GM19240 (cell line): ENCODE results near the gene WARS2.
A peak's percentile ranks its signal among the peaks of the same experiment; 100 is the strongest.
"Not testable (repeated sequence)": the region's sequence is repeated elsewhere in the genome, so short reads cannot be mapped to it uniquely, and the experiment has no call there.

ENCODE experiments used
- DNase-seq: peaks from one replicate; pipeline ENCODE4 v3.0.0; 2011; ENCODE audit warnings: low spot score; ENCODE audit not compliant: insufficient read length

WARS2 gene

DNA sequence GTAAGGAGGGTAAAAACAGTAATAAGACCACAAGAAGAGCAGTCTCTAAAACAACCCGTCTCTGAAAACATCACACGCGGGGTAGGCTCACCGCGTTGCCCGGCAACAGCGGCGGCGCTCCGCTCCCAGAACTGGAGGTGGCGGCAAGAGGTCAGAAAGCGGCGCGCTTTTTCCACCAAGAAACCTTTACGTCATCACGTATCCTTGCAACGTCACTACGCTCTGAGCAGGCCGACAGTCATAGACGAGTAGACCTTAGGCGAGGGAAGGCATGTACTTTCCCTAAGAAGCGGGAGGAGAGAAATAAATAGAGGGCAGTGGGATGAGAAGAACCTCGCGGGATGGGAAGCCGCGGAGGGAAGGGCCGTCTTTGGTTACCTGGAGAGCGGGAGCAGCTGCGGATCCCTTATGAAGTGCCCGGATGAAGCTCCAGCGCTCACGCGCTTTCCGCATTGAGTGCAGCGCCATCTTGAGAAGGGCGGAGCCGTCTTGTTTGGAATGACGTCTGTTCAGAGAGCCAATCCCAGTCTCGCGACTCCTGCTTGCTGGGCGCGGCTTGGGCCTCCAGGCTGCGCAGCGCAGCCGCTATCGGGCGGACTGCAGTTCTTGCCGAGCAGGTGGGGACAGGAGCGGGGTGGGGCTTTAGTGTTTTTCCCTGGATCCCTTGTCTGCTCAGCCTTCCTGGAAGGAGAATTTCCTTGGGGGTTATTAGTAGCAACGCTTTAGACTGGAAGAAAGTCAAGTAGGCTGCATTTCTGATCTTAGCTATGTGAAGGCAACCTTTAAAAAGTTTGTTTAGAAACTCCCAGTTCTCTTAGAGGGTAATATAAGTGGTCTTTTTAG is at the start of gene WARS2:
Gene WARS2 (minus strand): TSS at position 477 of the 843 bp plus-strand sequence. CDS start 9 bp downstream, at position 468.
- DNase-seq, result peak; percentile 73

- DNase-seq, result no peak
These were observed 48.5 kb upstream of the WARS2 start for GRCh38 chr1:119188926-119189325.

DNA sequence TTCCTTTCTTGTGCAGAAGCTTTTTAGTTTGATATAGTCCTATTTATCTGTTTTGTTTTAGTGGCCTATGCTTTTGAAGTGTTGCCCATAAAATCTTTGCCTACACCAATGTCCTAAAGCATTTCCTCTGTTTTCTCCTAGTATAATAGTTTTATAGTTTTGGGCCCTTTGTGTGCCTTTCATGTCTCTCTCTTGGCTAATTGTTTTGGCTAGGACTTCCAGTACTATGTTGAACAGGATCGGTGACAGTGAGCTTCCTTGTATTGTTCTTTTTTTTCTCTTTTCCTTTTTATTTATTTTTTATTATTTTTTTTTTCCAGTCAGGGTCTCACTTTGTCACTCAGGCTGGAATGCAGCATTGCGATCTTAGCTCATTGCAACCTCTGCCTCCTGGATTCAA is 47.0 kb upstream of the WARS2 start:
- DNase-seq, result no peak

GRCh38 chr1:119186471-119186870 is 46.0 kb upstream of the WARS2 start:
- DNase-seq, result no peak

- DNase-seq, result no peak
These were observed 44.5 kb upstream of the WARS2 start for GRCh38 chr1:119184972-119185371.

DNA sequence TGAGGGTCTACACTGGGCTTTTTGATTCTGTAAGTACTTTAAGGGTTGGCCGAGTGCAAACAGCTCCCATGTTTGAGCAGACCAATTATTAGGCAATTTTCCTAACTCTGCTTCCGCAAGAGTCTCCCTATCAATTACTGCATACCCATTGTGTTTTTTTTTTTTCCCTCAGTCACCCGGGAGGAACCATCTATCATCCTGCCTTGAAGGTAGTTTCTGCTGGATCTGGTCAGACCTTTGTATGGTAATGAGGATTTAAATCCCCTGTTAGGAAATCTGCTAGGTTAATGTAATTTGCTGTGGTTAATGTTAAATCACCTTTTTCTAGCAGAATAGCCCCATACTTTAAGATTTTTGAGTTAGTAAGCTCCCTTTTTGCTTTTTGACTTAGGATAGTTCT is 40.8 kb upstream of the WARS2 start:
- DNase-seq, result no peak

DNA sequence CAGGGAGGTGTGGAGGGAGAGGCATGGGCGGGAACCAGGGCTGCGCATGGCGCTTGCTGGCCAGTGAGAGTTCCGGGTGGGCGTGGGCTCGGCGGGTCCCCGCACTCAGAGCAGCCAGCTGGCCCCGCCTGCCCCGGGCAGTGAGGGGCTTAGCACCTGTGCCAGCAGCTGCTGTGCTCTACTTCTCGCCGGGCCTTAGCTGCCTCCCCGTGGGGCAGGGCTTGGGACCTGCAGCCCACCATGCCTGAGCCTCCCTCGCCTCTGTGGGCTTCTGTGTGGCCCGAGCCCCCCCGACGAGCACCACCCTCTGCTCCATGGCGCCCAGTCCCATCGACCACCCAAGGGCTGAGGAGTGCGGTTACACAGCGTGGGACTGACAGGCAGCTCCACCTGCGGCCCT is 38.6 kb upstream of the WARS2 start:
- no peak for DNase-seq

- not testable (repeated sequence) for DNase-seq
These were observed 32.5 kb upstream of the WARS2 start for GRCh38 chr1:119172927-119173326.

DNA sequence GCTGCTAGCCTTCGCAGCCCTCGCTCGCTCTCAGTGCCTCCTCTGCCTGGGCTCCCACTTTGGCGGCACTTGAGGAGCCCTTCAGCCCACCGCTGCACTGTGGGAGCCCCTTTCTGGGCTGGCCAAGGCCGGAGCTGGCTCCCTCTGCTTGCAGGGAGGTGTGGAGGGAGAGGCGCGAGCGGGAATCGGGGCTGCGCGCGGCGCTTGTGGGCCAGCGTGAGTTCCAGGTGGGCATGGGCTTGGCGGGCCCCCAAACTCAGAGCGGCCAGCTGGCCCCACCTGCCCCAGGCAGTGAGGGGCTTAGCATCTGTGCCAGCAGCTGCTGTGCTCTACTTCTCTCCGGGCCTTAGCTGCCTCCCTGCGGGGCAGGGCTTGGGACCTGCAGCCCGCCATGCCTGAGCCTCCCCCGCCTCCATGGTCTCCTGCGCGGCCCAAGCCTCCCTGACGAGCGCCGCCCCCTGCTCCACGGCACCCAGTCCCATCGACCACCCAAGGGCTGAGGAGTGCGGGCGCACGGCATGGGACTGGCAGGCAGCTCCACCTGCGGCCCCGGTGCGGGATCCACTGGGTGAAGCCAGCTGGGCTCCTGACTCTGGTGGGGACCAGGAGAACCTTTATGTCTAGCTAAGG is 31.0 kb upstream of the WARS2 start:
- DNase-seq, result not testable (repeated sequence)

DNA sequence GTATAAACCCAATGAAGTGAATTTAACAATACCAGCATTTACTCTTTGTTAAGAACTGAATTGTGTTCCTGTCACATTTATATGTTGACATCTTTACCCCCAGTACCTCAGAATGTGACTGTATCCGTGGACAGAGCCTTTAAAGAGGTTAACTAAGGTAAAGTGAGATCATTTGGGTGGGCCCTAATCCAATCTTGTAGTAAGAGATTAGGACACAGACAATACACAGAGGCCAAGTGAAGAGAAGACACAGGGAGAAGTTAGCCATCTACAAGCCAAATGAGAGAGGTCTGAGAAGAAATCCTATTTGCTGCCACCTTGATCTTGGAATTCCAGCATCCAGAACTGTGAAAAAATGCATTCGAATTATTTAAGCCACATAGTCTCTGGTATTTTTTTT is 22.9 kb upstream of the WARS2 start:
- DNase-seq, result no peak

DNA sequence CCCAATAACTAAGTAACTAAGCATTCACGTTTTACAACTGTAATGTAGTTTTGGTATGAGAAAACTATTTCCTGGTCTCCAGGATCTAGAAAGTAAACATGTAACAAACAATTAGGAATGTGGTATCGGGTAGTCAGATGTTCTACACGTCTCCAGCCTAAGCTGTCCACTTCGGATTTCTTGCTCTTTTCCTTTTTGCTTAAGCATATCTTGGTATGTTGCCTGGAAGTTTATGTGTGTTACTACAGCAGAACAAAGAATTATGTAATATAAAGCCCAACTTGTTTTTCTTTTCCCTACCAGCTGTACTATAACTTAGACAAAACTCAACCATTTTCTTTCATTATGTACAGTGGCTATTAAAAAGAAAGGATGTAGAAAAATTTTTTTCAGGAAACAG is 20.4 kb upstream of the WARS2 start:
- no peak for DNase-seq

DNA sequence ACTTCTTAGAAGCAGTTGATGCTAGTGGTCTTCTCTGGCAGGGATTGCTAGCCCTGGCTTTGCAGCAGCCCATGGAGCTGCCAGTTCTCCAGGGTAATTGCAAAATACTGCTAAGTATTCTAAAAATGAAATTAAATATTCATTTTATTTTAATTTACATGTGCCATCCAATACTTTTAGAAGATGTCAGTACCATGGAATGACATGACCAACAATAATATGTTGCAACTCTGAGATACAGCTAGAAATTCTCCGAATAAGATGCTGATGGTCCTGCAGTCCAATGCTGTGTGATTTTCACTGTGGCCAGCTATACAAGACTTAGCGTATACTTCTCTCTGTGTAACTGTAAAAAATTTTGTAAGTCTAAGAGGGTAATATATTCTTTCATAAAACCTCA is 20.0 kb upstream of the WARS2 start:
- no peak for DNase-seq

DNA sequence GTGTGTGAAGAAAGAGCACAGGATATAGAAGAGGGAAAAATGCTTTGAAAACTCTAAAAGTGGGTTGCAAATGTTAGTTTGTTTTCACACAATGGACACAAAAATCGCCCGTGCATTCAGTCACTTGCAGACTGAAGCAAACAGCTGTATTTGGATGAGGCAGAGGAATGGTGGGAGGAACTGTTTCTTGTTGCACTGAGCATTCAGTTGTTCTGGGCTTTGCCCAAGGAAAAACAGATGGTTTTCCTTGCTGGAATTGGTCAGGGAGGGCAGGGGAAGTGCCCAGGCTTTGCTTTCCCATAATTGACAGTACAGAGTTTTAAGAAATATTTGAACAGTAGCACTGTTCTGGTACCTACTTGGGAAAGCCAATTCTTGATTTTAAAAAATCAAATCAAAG is 19.5 kb upstream of the WARS2 start:
- no peak for DNase-seq

- DNase-seq, result no peak
These were observed 18.7 kb upstream of the WARS2 start for GRCh38 chr1:119159111-119159510.

GRCh38 chr1:119156761-119157160 is 16.3 kb upstream of the WARS2 start:
- DNase-seq, result not testable (repeated sequence)

GRCh38 chr1:119155069-119155468 is 14.6 kb upstream of the WARS2 start:
- not testable (repeated sequence) for DNase-seq

DNA sequence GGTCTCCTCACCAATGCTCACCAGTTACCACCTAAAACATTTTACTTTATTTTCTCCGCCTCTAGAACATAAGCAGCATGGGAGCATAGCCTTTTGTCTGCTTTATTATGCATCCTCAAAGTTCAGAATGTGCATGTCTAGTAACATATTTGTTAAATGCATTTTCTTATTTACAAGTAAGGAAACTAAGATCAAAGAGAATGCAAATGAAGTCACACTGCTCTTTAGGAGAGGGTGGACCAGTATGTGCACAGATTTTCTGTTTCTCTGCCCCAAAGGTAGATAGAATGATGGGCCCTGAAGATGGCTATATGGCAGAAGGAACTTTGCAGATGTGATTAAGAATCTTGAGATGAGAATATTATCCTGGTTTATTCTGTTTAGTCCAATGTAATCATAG is 9.7 kb upstream of the WARS2 start:
- no peak for DNase-seq

DNA sequence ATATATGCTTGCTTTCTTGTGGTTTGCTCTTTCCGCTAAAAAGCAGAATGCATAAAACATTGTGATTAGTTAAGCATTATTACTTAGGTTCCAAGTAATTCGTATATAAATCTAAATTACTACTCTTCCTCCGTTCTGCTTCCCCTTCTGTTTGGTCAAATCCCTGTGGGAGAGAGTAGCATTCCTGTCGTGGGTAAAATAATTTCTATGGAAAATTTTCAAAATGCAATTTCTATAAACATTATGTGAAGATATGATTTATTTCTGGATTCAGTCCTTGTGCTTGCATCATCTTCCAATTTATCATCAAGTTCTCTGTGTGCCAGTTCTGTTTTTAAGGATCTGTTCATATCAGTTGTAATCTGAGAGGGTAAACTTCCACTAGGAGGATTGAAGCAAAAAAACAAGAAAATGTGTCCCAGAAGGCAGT is 7.2 kb upstream of the WARS2 start:
- no peak for DNase-seq

GRCh38 chr1:119146466-119146865 is 6.0 kb upstream of the WARS2 start:
- DNase-seq, result no peak

- DNase-seq, result no peak
These were observed 4.4 kb upstream of the WARS2 start for GRCh38 chr1:119144813-119145212.

DNA sequence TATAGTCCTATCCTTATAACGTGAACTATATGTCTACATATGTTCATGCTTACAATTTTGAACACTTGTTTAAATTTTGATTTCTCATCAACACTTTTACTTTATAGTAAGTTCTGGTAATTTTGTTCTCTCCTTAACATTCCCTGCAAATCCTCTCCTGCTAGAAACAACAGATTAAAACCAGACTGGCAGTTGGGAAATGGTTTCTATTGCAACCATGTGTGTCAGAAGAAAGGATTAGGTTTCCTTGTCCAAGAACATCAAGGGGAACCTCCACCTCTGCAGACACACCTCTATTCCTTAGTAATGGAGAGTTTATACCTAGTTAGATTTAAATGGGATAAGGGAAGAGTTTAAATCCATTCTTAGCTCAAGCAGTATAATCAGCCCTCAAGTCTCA is 3.3 kb upstream of the WARS2 start:
- DNase-seq, result no peak

- no peak for DNase-seq
These were observed 1.2 kb upstream of the WARS2 start for GRCh38 chr1:119141660-119142059.

- no peak for DNase-seq
These were observed 569 bp upstream of the WARS2 start for GRCh38 chr1:119141020-119141424.
